ENCODE measurements around the gene TMEM263. TPM values are rescaled to one million over a fixed set of nuclear protein-coding genes. Genes with fewer than 3 reads are reported as not detected.

TMEM263 gene
- total RNA-seq, 1 experiment from 2014 or later, result 31.3 TPM

DNA sequence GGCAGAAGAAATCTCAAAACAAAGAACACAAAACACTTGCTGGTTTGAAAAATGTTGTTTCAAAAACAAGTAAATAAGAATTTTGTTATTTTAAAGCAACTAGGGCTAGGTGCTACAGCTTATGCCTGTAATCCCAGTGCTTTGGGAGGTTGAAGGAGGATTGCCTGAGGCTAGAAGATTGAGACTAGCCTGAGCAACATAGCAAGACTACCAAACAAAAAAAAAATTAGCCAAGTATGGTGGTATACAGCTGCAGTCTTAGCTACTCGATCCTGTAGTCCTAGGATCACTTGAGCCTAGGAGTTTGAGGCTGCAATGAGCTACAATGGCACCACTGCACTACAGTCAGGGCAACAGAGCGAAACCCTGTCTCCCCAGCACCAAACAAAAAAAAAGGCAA, 63.8 kb downstream of the TMEM263 start:
- H2AFZ ChIP-seq (ENCODE audit: low read depth, low read length, poor library complexity, severe bottlenecking), result no peak overlapping the region
- CTCF ChIA-PET, result no interaction called here
- POLR2A ChIA-PET, result no interaction called here

More for the DNA sequence above, 63.8 kb downstream of the TMEM263 start:
- Histone ChIP-seq H3K79me2 (ENCODE audit: insufficient read depth, low read length) (no peaks in the 10 kb centered on the region), H3K36me3 (ENCODE audit: control insufficient read depth in 1 of 2, insufficient read depth in 2 of 2, low read length in 2 of 2) (no peaks in the 10 kb centered on the region), H3K27me3 (ENCODE audit: insufficient read depth, low read length) (no peaks in the 10 kb centered on the region), H3K9me2 (ENCODE audit: insufficient read depth) (no peaks in the 10 kb centered on the region), H3K4me1 (ENCODE audit: control insufficient read depth in 1 of 2, insufficient read depth in 2 of 2, low read length in 2 of 2) (no peaks in the 10 kb centered on the region), H3K27ac (ENCODE audit: low read depth, low read length) (no peak overlapping the region), H3K9ac (ENCODE audit: low read length) (no peak overlapping the region), H3K4me3 (replicated peaks in 1 of 2; ENCODE audit: low read depth in 1 of 2, low read length in 2 of 2) (no peak overlapping the region), H3K4me2 (ENCODE audit: low read length) (no peak overlapping the region), H4K20me1 (ENCODE audit: insufficient read depth) (no peaks in the 10 kb centered on the region), H3K9me3 (ENCODE audit: control insufficient read depth in 1 of 2, insufficient read depth in 1 of 2, low read depth in 1 of 2, low read length in 2 of 2) (no peaks in the 10 kb centered on the region)
- TF ChIP-seq, protein P1, sequence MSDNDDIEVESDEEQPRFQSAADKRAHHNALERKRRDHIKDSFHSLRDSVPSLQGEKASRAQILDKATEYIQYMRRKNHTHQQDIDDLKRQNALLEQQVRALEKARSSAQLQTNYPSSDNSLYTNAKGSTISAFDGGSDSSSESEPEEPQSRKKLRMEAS (IDR thresholded peaks at IDR 0.05), result no peak
- no peak for TF ChIP-seq CEBPB (IDR thresholded peaks at IDR 0.05; ENCODE audit: low read depth)
- no peak for TF ChIP-seq SIN3A (IDR thresholded peaks at IDR 0.05; ENCODE audit: low read depth)
- TF ChIP-seq ZNF274 (IDR thresholded peaks at IDR 0.05; ENCODE audit: low read depth, low read length), result no peak
- TF ChIP-seq, protein P2, sequence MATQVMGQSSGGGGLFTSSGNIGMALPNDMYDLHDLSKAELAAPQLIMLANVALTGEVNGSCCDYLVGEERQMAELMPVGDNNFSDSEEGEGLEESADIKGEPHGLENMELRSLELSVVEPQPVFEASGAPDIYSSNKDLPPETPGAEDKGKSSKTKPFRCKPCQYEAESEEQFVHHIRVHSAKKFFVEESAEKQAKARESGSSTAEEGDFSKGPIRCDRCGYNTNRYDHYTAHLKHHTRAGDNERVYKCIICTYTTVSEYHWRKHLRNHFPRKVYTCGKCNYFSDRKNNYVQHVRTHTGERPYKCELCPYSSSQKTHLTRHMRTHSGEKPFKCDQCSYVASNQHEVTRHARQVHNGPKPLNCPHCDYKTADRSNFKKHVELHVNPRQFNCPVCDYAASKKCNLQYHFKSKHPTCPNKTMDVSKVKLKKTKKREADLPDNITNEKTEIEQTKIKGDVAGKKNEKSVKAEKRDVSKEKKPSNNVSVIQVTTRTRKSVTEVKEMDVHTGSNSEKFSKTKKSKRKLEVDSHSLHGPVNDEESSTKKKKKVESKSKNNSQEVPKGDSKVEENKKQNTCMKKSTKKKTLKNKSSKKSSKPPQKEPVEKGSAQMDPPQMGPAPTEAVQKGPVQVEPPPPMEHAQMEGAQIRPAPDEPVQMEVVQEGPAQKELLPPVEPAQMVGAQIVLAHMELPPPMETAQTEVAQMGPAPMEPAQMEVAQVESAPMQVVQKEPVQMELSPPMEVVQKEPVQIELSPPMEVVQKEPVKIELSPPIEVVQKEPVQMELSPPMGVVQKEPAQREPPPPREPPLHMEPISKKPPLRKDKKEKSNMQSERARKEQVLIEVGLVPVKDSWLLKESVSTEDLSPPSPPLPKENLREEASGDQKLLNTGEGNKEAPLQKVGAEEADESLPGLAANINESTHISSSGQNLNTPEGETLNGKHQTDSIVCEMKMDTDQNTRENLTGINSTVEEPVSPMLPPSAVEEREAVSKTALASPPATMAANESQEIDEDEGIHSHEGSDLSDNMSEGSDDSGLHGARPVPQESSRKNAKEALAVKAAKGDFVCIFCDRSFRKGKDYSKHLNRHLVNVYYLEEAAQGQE (IDR thresholded peaks at IDR 0.05; ENCODE audit: low read depth), result no peak
- TF ChIP-seq, protein P3, sequence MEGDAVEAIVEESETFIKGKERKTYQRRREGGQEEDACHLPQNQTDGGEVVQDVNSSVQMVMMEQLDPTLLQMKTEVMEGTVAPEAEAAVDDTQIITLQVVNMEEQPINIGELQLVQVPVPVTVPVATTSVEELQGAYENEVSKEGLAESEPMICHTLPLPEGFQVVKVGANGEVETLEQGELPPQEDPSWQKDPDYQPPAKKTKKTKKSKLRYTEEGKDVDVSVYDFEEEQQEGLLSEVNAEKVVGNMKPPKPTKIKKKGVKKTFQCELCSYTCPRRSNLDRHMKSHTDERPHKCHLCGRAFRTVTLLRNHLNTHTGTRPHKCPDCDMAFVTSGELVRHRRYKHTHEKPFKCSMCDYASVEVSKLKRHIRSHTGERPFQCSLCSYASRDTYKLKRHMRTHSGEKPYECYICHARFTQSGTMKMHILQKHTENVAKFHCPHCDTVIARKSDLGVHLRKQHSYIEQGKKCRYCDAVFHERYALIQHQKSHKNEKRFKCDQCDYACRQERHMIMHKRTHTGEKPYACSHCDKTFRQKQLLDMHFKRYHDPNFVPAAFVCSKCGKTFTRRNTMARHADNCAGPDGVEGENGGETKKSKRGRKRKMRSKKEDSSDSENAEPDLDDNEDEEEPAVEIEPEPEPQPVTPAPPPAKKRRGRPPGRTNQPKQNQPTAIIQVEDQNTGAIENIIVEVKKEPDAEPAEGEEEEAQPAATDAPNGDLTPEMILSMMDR (IDR thresholded peaks at IDR 0.05 in 2 of 3, conservative IDR thresholded peaks at IDR 0.05 in 1 of 3; ENCODE audit: borderline replicate concordance in 1 of 3, insufficient read depth in 1 of 3, low read depth in 2 of 3, low read length in 2 of 3), result no peak
- TF ChIP-seq EZH2phosphoT487 (IDR thresholded peaks at IDR 0.05; ENCODE audit: borderline replicate concordance), result no peak
- no peak for TF ChIP-seq CBX3 (IDR thresholded peaks at IDR 0.05; ENCODE audit: low read depth)
- TF ChIP-seq SRF (IDR thresholded peaks at IDR 0.05; ENCODE audit: low read depth), result no peak
- no peak for TF ChIP-seq EGR1 (IDR thresholded peaks at IDR 0.05; ENCODE audit: low read depth)
- no peak for TF ChIP-seq POLR2AphosphoS5 (IDR thresholded peaks at IDR 0.05; ENCODE audit: low read depth, low read length)
- TF ChIP-seq ZFX (IDR thresholded peaks at IDR 0.05), result no peak
- no peak for TF ChIP-seq EZH2 (IDR thresholded peaks at IDR 0.05)
- no peak for TF ChIP-seq SP1 (IDR thresholded peaks at IDR 0.05; ENCODE audit: low read depth)
- TF ChIP-seq POLR2A (IDR thresholded peaks at IDR 0.05; ENCODE audit: borderline replicate concordance, extremely low read depth, insufficient read depth, insufficient read length), result no peak
- TF ChIP-seq FOSL1 (IDR thresholded peaks at IDR 0.05; ENCODE audit: low read depth), result no peak
- TF ChIP-seq ELF1 (IDR thresholded peaks at IDR 0.05; ENCODE audit: borderline replicate concordance, low read depth), result no peak
- no peak for TF ChIP-seq YY1 (IDR thresholded peaks at IDR 0.05; ENCODE audit: extremely low read depth, insufficient replicate concordance, low read depth, low read length)
- no peak for ATAC-seq
- intact Hi-C loops (cut with micrococcal nuclease), result no loop called here
- BruUV-seq (replicated peaks), result no TSS peak
- RAD21 ChIA-PET (ENCODE audit: low non-redundant PET in 1 of 2, low total read pairs in 2 of 2, uncharacterized antibody in 2 of 2, unreplicated experiment in 2 of 2), result no interaction called here
- no peak for DNase-seq (ENCODE audit: low read depth, low spot score)
